HepG2 (cell line): ENCODE measurements around the gene SLC6A9. TPM values are rescaled to one million over a fixed set of nuclear protein-coding genes. Genes with fewer than 3 reads are reported as not detected.

ENCODE experiments used
- ATAC-seq: fragments of 200-7000 bp; cut with Tn5 transposase; 3 replicates; pipeline ENCODE4 v1.9.1; 2020; ENCODE audit warnings: mild to moderate bottlenecking, moderate library complexity
- BruUV-seq: library from RNA; stranded (reverse); fragments of 400-500 nt; replicated peaks from 2 replicates; lab custom pipeline; 2021; lab: Mats Ljungman, UMichigan
- CTCF ChIA-PET: fragments of 300-600 bp; formaldehyde crosslinking; extraction: SDS; loops from one replicate; lab custom pipeline; 2021; ENCODE audit warnings: low total read pairs, inconsistent platforms, low intra/inter-chr PET ratio; lab: Yijun Ruan, JAX
- POLR2A ChIA-PET: fragments of 350-600 bp; sonication (Branson Sonifier 250); formaldehyde crosslinking; loops from one replicate; lab custom pipeline; 2020; ENCODE audit warnings: antibody characterized with exemption, inconsistent platforms; lab: Yijun Ruan, JAX
- DNase-seq: peaks from one replicate; pipeline ENCODE4 v3.0.0-alpha.2; 2015; ENCODE audit warnings: low spot score
- FAIRE-seq: peaks from 3 replicates; lab custom pipeline; 2011; peaks lifted over from hg19 to GRCh38; lab: Jason Lieb, UNC
- H2AFZ ChIP-seq: one replicate; pipeline ENCODE4 v1.6.1; 2011; ENCODE audit warnings: low read length, inconsistent platforms
- H3K27ac ChIP-seq: fragments of 300-600 bp; 3 replicates; pipeline ENCODE4 v1.8.0; 2011; ENCODE audit warnings: mixed run types, mild to moderate bottlenecking, mixed read lengths, low read length, inconsistent platforms; ENCODE audit not compliant: insufficient read depth; ENCODE audit errors: extremely low read length
- H3K27me3 ChIP-seq, 2 experiments: fragments of 200-600 bp in 1 of 2; 2 replicates in 1 of 2; 3 replicates in 1 of 2; pipeline versions ENCODE4 v1.6.0 to v1.8.0; 2011; ENCODE audit warnings: low read length in 2 of 2, mild to moderate bottlenecking in 2 of 2, moderate library complexity in 2 of 2, inconsistent platforms in 1 of 2; ENCODE audit not compliant: insufficient read depth in 2 of 2, control insufficient read depth in 1 of 2
- H3K36me3 ChIP-seq, 2 experiments: fragments of 200-600 bp in 1 of 2; replicated peaks in 1 of 2; 2 replicates in 1 of 2; 3 replicates in 1 of 2; pipeline versions ENCODE4 v1.5.1 to v1.8.0; 2011; ENCODE audit warnings: low read length in 2 of 2, inconsistent platforms in 1 of 2; ENCODE audit not compliant: insufficient read depth in 2 of 2, control insufficient read depth in 1 of 2
- H3K4me1 ChIP-seq: 2 replicates; pipeline ENCODE4 v1.5.1; 2012; ENCODE audit warnings: low read length, inconsistent platforms; ENCODE audit not compliant: insufficient read depth
- H3K4me2 ChIP-seq: 2 replicates; pipeline ENCODE4 v1.6.0; 2011; ENCODE audit warnings: low read depth, low read length, inconsistent platforms
- H3K4me3 ChIP-seq, 3 experiments: fragments of 200-600 bp in 1 of 3; sonication (generic), shearing (Covaris generic) in 1 of 3; replicated peaks in 1 of 3; 2 replicates each; pipeline ENCODE4 v1.5.1; 2011 to 2016; ENCODE audit warnings: low read length in 3 of 3, inconsistent platforms in 2 of 3, low read depth in 2 of 3, mild to moderate bottlenecking in 2 of 3, control low read depth in 1 of 3, mixed read lengths in 1 of 3; ENCODE audit not compliant: insufficient read depth in 1 of 3
- H3K79me2 ChIP-seq: one replicate; pipeline ENCODE4 v1.6.1; 2011; ENCODE audit warnings: low read length, inconsistent platforms; ENCODE audit not compliant: insufficient read depth
- H3K9ac ChIP-seq: 2 replicates; pipeline ENCODE4 v1.6.0; 2011; ENCODE audit warnings: mild to moderate bottlenecking, low read depth, low read length, inconsistent platforms; ENCODE audit not compliant: insufficient read depth
- H3K9me3 ChIP-seq: 2 replicates; pipeline ENCODE4 v1.5.1; 2012; ENCODE audit warnings: mild to moderate bottlenecking, low read length
- H4K20me1 ChIP-seq: 2 replicates; pipeline ENCODE4 v1.6.0; 2011; ENCODE audit warnings: inconsistent platforms, mild to moderate bottlenecking, low read length, moderate library complexity; ENCODE audit not compliant: insufficient read depth
- FIP1L1 ChIP-seq: fragments of 200-400 bp; formaldehyde crosslinking; IDR thresholded peaks from 2 replicates; pipeline ENCODE4 v1.6.1; 2018; ENCODE audit warnings: low read depth, mild to moderate bottlenecking, low read length, moderate library complexity, borderline replicate concordance; ENCODE audit not compliant: insufficient read depth
- FOXC1 ChIP-seq: sonication (generic); formaldehyde crosslinking; IDR thresholded peaks from 2 replicates; pipeline ENCODE4 v1.8.0; 2022; ENCODE audit warnings: mild to moderate bottlenecking, missing genetic modification reagents, borderline replicate concordance
- GATAD1 ChIP-seq: IDR thresholded peaks from 2 replicates; pipeline ENCODE4 v1.6.1; 2016; ENCODE audit warnings: missing genetic modification reagents, missing compliant biosample characterization
- KLF9 ChIP-seq: IDR thresholded peaks from 2 replicates; pipeline ENCODE4 v1.6.1; 2016; ENCODE audit warnings: low read depth
- ZFP41 ChIP-seq: sonication (generic); formaldehyde crosslinking; IDR thresholded peaks from 2 replicates; pipeline ENCODE4 v1.4.0; 2020; ENCODE audit warnings: mild to moderate bottlenecking, missing genetic modification reagents, borderline replicate concordance
- ZHX1 ChIP-seq: sonication (generic); formaldehyde crosslinking; IDR thresholded peaks from 2 replicates; pipeline ENCODE4 v1.8.1; 2022; ENCODE audit warnings: low read depth, mild to moderate bottlenecking, missing genetic modification reagents
- ZNF530 ChIP-seq: sonication (generic); formaldehyde crosslinking; IDR thresholded peaks from 2 replicates; pipeline ENCODE4 v1.5.0; 2020; ENCODE audit warnings: low read depth, mild to moderate bottlenecking, missing genetic modification reagents
- ZNF713 ChIP-seq: sonication (generic); formaldehyde crosslinking; IDR thresholded peaks from 2 replicates; pipeline ENCODE4 v1.4.0; 2020; ENCODE audit warnings: mild to moderate bottlenecking, missing genetic modification reagents
- ZNF883 ChIP-seq: sonication (generic); formaldehyde crosslinking; IDR thresholded peaks from 2 replicates; pipeline ENCODE4 v1.5.1; 2020; ENCODE audit warnings: mild to moderate bottlenecking, missing genetic modification reagents; ENCODE audit errors: not compliant biosample characterization
- ZNF891 ChIP-seq: sonication (generic); formaldehyde crosslinking; IDR thresholded peaks from 2 replicates; pipeline ENCODE4 v1.5.0; 2020; ENCODE audit warnings: mild to moderate bottlenecking, missing genetic modification reagents
- WGBS: methylation state at CpG from one replicate; pipeline ENCODE4 v1.1.6; 2017; ENCODE audit warnings: low lambda C conversion rate; 5-methylcytosine and 5-hydroxymethylcytosine counted together
- in situ Hi-C: cut with HindIII; loops from 2 replicates; pipeline ENCODE4 v1.10.0; 2017; ENCODE audit warnings: low pct_unique_long_range_greater_than_20kb; ENCODE audit not compliant: extremely low pct_ligation_motif_present
- intact Hi-C: fragments of 100-400 bp; cut with micrococcal nuclease; formaldehyde crosslinking; loops from one replicate; pipeline ENCODE4 v1.10.0; 2022; ENCODE audit not compliant: unreplicated experiment
- polyA plus RNA-seq, 8 experiments: library from polyadenylated mRNA; depleted of rRNA in 3 of 8; stranded (reverse) in 7 of 8; unstranded in 1 of 8; fragments of >200 nt; fragmentation: Illumina TruSeq in 4 of 8; extraction: Trizol in 4 of 8; gene quantifications; 2 replicates each; pipeline versions ENCODE4 v1.2.1 to v1.2.3, GENCODE V29; 2011 to 2016; ENCODE audit warnings: low read depth in 4 of 8, missing spikeins in 1 of 8, mixed read lengths in 1 of 8; ENCODE audit not compliant: insufficient read depth in 1 of 8
- total RNA-seq, 5 experiments: library from RNA; depleted of rRNA; stranded (reverse); fragments of >200 nt; fragmentation: Illumina TruSeq; extraction: Trizol; gene quantifications; 2 replicates each; pipeline ENCODE4 v1.2.3, GENCODE V29; 2016; ENCODE audit warnings: low read depth in 1 of 5

Gene SLC6A9
- total and polyA plus RNA-seq, 2 of the 13 experiments (the other 11 are each of a cell fraction or from before 2014, with no cell fraction given): 8.5 to 9.9 TPM

- intact Hi-C loops: no loop called here
Measured at GRCh38 chr1:43982241-43982640, 49.0 kb downstream of the SLC6A9 start.

More at GRCh38 chr1:43982241-43982640, 49.0 kb downstream of the SLC6A9 start:
- no peak for TF ChIP-seq GATAD1 (CRISPR knock-in tag)
- TF ChIP-seq ZHX1 (CRISPR knock-in tag): no peak
- TF ChIP-seq ZFP41 (CRISPR knock-in tag): no peak
- TF ChIP-seq FOXC1 (CRISPR knock-in tag): no peak
- no peak for TF ChIP-seq ZNF530 (CRISPR knock-in tag)
- no peak for TF ChIP-seq ZNF891
- TF ChIP-seq ZNF883 (CRISPR knock-in tag): no peak
- TF ChIP-seq KLF9: no peak
- no peak for TF ChIP-seq FIP1L1
- TF ChIP-seq ZNF713 (CRISPR knock-in tag): no peak
- H3K4me2 ChIP-seq: peak overlapping the region; percentile 12; the same call in 1 of the 2 replicates
- peaks cover 73% of the 10 kb centered on the region for H3K4me1 ChIP-seq
- H3K27me3 ChIP-seq: no peaks in the 10 kb centered on the region
- peaks cover 35% of the 10 kb centered on the region for H3K79me2 ChIP-seq
- H3K36me3 ChIP-seq: peaks cover 17 to 40% of the 10 kb centered on the region in 2 experiments; a peak in 4 of 5 replicates
- CTCF ChIA-PET: no interaction called here
- in situ Hi-C loops: no loop called here
- FAIRE-seq: no peak
- no peaks in the 10 kb centered on the region for H3K9me3 ChIP-seq
- DNase-seq: no peak
- POLR2A ChIA-PET: interaction anchor here (1.0 kb wide), 1 partner anchor 12 kb away, joined by 3 read pairs; the partner anchor contains the start of gene DPH2
- no peak for ATAC-seq
- H2AFZ ChIP-seq: no peak overlapping the region
- H3K9ac ChIP-seq: no peak overlapping the region
- H3K27ac ChIP-seq: no peak overlapping the region
- H3K4me3 ChIP-seq: no peak overlapping the region
- 90% methylated on average over 7 of the region's 8 CpGs for WGBS
- no peaks in the 10 kb centered on the region for H4K20me1 ChIP-seq
- BruUV-seq: no TSS peak
